Esophagus muscularis mucosa (tissue), 3 donors: ENCODE data around the gene TRAPPC2L.

Experiments used
- EP300 ChIP-seq: sonication (generic); formaldehyde crosslinking; IDR thresholded peaks from one replicate; pipeline ENCODE4 v1.6.1; 2017; ENCODE audit warnings: antibody characterized with exemption
- TF ChIP-seq, protein P1 (sequence below), 3 experiments: fragments of 200-600 bp in 2 of 3; fragments of 450-650 bp in 1 of 3; sonication (generic) in 2 of 3; IDR thresholded peaks; one replicate each; pipeline ENCODE4 v1.5.1; 2017 to 2019; ENCODE audit warnings: antibody characterized with exemption in 3 of 3, mild to moderate bottlenecking in 2 of 3, moderate library complexity in 1 of 3

DNA sequence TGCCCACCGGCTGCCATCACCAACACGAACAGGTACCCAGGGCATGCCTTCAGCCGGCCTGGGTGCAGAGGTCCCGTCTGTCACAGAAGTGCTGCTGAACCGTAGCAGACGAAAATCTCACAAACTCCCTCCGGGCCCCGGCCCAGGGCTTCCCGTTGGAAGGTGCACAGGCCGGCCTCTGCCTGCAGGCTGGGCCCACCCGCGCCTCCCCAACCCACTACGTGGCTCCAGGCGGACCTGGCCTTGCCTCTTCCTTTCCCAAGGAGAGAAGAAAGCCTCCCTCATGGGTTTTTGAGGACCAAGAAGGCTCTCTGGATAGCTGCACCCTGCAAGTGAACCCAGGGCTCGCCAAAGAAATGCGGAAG, 55.0 kb downstream of the TRAPPC2L start:
- TF ChIP-seq, protein P1, sequence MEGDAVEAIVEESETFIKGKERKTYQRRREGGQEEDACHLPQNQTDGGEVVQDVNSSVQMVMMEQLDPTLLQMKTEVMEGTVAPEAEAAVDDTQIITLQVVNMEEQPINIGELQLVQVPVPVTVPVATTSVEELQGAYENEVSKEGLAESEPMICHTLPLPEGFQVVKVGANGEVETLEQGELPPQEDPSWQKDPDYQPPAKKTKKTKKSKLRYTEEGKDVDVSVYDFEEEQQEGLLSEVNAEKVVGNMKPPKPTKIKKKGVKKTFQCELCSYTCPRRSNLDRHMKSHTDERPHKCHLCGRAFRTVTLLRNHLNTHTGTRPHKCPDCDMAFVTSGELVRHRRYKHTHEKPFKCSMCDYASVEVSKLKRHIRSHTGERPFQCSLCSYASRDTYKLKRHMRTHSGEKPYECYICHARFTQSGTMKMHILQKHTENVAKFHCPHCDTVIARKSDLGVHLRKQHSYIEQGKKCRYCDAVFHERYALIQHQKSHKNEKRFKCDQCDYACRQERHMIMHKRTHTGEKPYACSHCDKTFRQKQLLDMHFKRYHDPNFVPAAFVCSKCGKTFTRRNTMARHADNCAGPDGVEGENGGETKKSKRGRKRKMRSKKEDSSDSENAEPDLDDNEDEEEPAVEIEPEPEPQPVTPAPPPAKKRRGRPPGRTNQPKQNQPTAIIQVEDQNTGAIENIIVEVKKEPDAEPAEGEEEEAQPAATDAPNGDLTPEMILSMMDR (IDR thresholded peaks at IDR 0.05), result no peak
- no peak for TF ChIP-seq EP300
